ENCODE measurements around the gene EYS.
"Not testable (repeated sequence)": the region's sequence is repeated elsewhere in the genome, so short reads cannot be mapped to it uniquely, and the experiment has no call there.

Gene EYS

GRCh38 chr6:63816401-63816981, 1890.5 kb downstream of the EYS start:
- no peak for DNase-seq (ENCODE audit: low read depth)

- no peak for DNase-seq (ENCODE audit: low read depth)
These were observed 1892.6 kb downstream of the EYS start for GRCh38 chr6:63814459-63814858.

- DNase-seq (ENCODE audit: low read depth) = no peak
These were observed 1893.4 kb downstream of the EYS start for GRCh38 chr6:63813566-63814120.

- DNase-seq (ENCODE audit: low read depth) = no peak
These were observed 1898.5 kb downstream of the EYS start for GRCh38 chr6:63808576-63808975.

GRCh38 chr6:63807056-63807455, 1900.0 kb downstream of the EYS start:
- no peak for DNase-seq (ENCODE audit: low read depth)

GRCh38 chr6:63806573-63806913, 1900.5 kb downstream of the EYS start:
- no peak for DNase-seq (ENCODE audit: low read depth)

GRCh38 chr6:63805808-63806572, 1901.0 kb downstream of the EYS start:
- DNase-seq (ENCODE audit: low read depth) = no peak

- no peak for DNase-seq (ENCODE audit: low read depth)
These were observed 1901.7 kb downstream of the EYS start for GRCh38 chr6:63805345-63805744.

- no peak for DNase-seq (ENCODE audit: low read depth)
These were observed 1902.6 kb downstream of the EYS start for GRCh38 chr6:63804381-63804956.

GRCh38 chr6:63803371-63803770, 1903.7 kb downstream of the EYS start:
- no peak for DNase-seq (ENCODE audit: low read depth)

GRCh38 chr6:63802606-63803206, 1904.3 kb downstream of the EYS start:
- DNase-seq (ENCODE audit: low read depth) = no peak

- not testable (repeated sequence) for DNase-seq (ENCODE audit: low read depth)
These were observed 1906.6 kb downstream of the EYS start for GRCh38 chr6:63800386-63800785.

GRCh38 chr6:63799813-63800212, 1907.2 kb downstream of the EYS start:
- DNase-seq (ENCODE audit: low read depth) = no peak

- DNase-seq (ENCODE audit: low read depth) = no peak
These were observed 1907.7 kb downstream of the EYS start for GRCh38 chr6:63799313-63799712.

GRCh38 chr6:63798378-63798777, 1908.6 kb downstream of the EYS start:
- no peak for DNase-seq (ENCODE audit: low read depth)

- no peak for DNase-seq (ENCODE audit: low read depth)
These were observed 1909.3 kb downstream of the EYS start for GRCh38 chr6:63797721-63798120.

GRCh38 chr6:63795826-63796225, 1911.2 kb downstream of the EYS start:
- no peak for DNase-seq (ENCODE audit: low read depth)

- DNase-seq (ENCODE audit: low read depth) = no peak
These were observed 1912.0 kb downstream of the EYS start for GRCh38 chr6:63795006-63795405.

GRCh38 chr6:63793465-63794137, 1913.4 kb downstream of the EYS start:
- DNase-seq (ENCODE audit: low read depth) = no peak

- no peak for DNase-seq (ENCODE audit: low read depth)
These were observed 1914.1 kb downstream of the EYS start for GRCh38 chr6:63792736-63793464.

- no peak for DNase-seq (ENCODE audit: low read depth)
These were observed 1916.7 kb downstream of the EYS start for GRCh38 chr6:63790334-63790733.

- no peak for DNase-seq (ENCODE audit: low read depth)
These were observed 1917.3 kb downstream of the EYS start for GRCh38 chr6:63789699-63790098.

Measured in activated T-helper 1 cell treated with Interleukin-2 at 50 U/mL for 16 hours (primary cell).